Measurements from ENCODE around the gene PNP. TPM values are rescaled to one million over a fixed set of nuclear protein-coding genes. Genes with fewer than 3 reads are reported as not detected.

The PNP gene
- total and polyA plus RNA-seq, 2 of the 8 experiments (the other 6 are each of a cell fraction or from before 2014, with no cell fraction given): 108 to 130 TPM

DNA sequence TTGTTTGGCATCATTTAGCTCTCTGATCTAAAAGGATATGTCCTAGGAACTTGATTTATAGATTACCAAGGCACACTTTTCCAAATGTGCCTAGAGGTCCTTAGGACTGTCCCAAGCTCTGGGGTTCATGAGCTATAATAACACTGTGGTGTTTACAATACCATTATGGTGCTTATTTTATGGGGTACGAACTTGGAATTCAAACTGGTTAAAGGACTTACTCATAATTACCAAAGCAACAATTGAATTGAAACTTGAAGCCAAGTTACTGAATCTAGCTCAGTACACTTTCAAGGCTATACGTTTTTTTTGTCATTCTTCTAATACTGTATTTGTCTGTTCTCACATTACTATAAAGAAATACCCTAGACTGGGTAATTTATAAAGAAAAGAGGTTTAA is 46.3 kb upstream of the PNP start:
- no peaks in the 10 kb centered on the region for H3K27me3 ChIP-seq (replicated peaks in 1 of 4; ENCODE audit: control insufficient read depth in 3 of 4, extremely low read depth in 1 of 4, insufficient read depth in 3 of 4, low read length in 3 of 4)
- H3K27ac ChIP-seq (ENCODE audit: low read depth, low read length): no peak overlapping the region
- FAIRE-seq (no peak), DNase-seq (ENCODE audit: low read depth in 1 of 2, low spot score in 2 of 2) (no peak)
- peaks cover 0 to 5% (median 2%) of the 10 kb centered on the region in 4 experiments; a peak in 3 of 7 replicates for H3K4me1 ChIP-seq (replicated peaks in 1 of 4; ENCODE audit: control insufficient read depth in 3 of 4, insufficient read depth in 4 of 4, low read length in 3 of 4)
- POLR2A ChIA-PET (ENCODE audit: partially characterized antibody): interaction anchor here (0.9 to 2.6 kb wide), 6 partner anchors 10 to 80 kb away, joined by 3 to 12 read pairs (median 6); partner anchors contain the start of genes APEX1, KLHL33, OSGEP and PARP2
- H3K23ac ChIP-seq (ENCODE audit: insufficient read length): no peak overlapping the region
- H2BK20ac ChIP-seq (ENCODE audit: low read length): no peak overlapping the region
- H2BK120ac ChIP-seq (replicated peaks; ENCODE audit: low read depth, low read length): no peak overlapping the region
- H3K36me3 ChIP-seq (ENCODE audit: control insufficient read depth in 2 of 4, insufficient read depth in 4 of 4, low read length in 3 of 4): no peaks in the 10 kb centered on the region
- no peaks in the 10 kb centered on the region for H3K79me2 ChIP-seq (ENCODE audit: control insufficient read depth in 1 of 2, insufficient read depth in 2 of 2, low read length in 2 of 2)
- 78% methylated on average over 2 of the region's 2 CpGs; no CpG with 5 or more reads in 1 of the 2 experiments for WGBS, 2 experiments (ENCODE audit: extremely low coverage in 1 of 2, insufficient coverage in 1 of 2, insufficient read length in 1 of 2, insufficient replicate concordance in 2 of 2, low coverage in 1 of 2, low lambda C conversion rate in 2 of 2, missing lambda C conversion rate in 1 of 2)
- no peak overlapping the region for H3K4me2 ChIP-seq (ENCODE audit: insufficient read depth in 1 of 2, low read depth in 2 of 2, low read length in 2 of 2)
- H3K9me3 ChIP-seq (ENCODE audit: insufficient read depth in 2 of 2, low read depth in 1 of 2, low read length in 1 of 2): no peaks in the 10 kb centered on the region
- H2BK5ac ChIP-seq (ENCODE audit: low read depth, low read length): no peak overlapping the region
- no peaks in the 10 kb centered on the region for H3K79me1 ChIP-seq (ENCODE audit: low read depth, low read length)
- no peak overlapping the region for H4K8ac ChIP-seq (ENCODE audit: extremely low read depth, insufficient read depth, low read length)
- no peak overlapping the region for H3K14ac ChIP-seq (ENCODE audit: insufficient read length)
- H2BK15ac ChIP-seq (ENCODE audit: low read length): no peak overlapping the region
- no peak overlapping the region for H3K4ac ChIP-seq (replicated peaks; ENCODE audit: insufficient read length, low read depth, low read length)
- H3K56ac ChIP-seq (replicated peaks; ENCODE audit: insufficient read length, low read depth, low read length): no peak overlapping the region
- no peak overlapping the region for H4K91ac ChIP-seq (replicated peaks; ENCODE audit: insufficient read length, low read length)
- no peak overlapping the region for H2AFZ ChIP-seq (ENCODE audit: low read length)
- H2AK5ac ChIP-seq (ENCODE audit: low read depth, low read length): no peak overlapping the region
- no peak overlapping the region for H3K4me3 ChIP-seq (ENCODE audit: extremely low read depth in 1 of 4, insufficient read depth in 2 of 4, low read depth in 3 of 4, low read length in 4 of 4)
- H4K20me1 ChIP-seq (replicated peaks in 1 of 2; ENCODE audit: control insufficient read depth in 1 of 2, insufficient read depth in 2 of 2, low read length in 2 of 2): no peaks in the 10 kb centered on the region
- H3K9ac ChIP-seq (replicated peaks in 1 of 4; ENCODE audit: extremely low read depth in 1 of 4, low read depth in 3 of 4, low read length in 3 of 4): no peak overlapping the region
- CTCF ChIA-PET (ENCODE audit: partially characterized antibody): no interaction called here
- H2BK12ac ChIP-seq (ENCODE audit: low read depth, low read length): no peak overlapping the region
- no peak overlapping the region for H4K5ac ChIP-seq (ENCODE audit: insufficient read length, low read depth, low read length)
- no peak overlapping the region for H3K18ac ChIP-seq (ENCODE audit: extremely low read depth, low read length)
- H3K23me2 ChIP-seq (ENCODE audit: low read depth, low read length): peaks cover 2% of the 10 kb centered on the region; the same call in 1 of the 2 replicates
- TF ChIP-seq YY1 (IDR thresholded peaks at IDR 0.05; ENCODE audit: low read depth, low read length) (no peak), BRCA1 (IDR thresholded peaks at IDR 0.05; ENCODE audit: low read depth, low read length) (no peak), POLR2AphosphoS5 (IDR thresholded peaks at IDR 0.05; ENCODE audit: low read depth, low read length) (no peak), POLR2A (IDR thresholded peaks at IDR 0.05; ENCODE audit: control extremely low read depth in 1 of 2, low read depth in 2 of 2, low read length in 2 of 2) (no peak), RXRA (IDR thresholded peaks at IDR 0.05; ENCODE audit: insufficient read depth, low read depth, low read length) (no peak), CTBP2 (IDR thresholded peaks at IDR 0.05; ENCODE audit: borderline replicate concordance, insufficient read depth, insufficient read length, low read length) (no peak), ZNF274 (IDR thresholded peaks at IDR 0.05; ENCODE audit: borderline replicate concordance, extremely low read depth, low read length) (no peak), POU5F1 (IDR thresholded peaks at IDR 0.05; ENCODE audit: low read depth, low read length) (no peak)
- TF ChIP-seq, protein P1, sequence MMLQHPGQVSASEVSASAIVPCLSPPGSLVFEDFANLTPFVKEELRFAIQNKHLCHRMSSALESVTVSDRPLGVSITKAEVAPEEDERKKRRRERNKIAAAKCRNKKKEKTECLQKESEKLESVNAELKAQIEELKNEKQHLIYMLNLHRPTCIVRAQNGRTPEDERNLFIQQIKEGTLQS (IDR thresholded peaks at IDR 0.05; ENCODE audit: insufficient read depth, low read depth, low read length): no peak
- TF ChIP-seq, protein P2, sequence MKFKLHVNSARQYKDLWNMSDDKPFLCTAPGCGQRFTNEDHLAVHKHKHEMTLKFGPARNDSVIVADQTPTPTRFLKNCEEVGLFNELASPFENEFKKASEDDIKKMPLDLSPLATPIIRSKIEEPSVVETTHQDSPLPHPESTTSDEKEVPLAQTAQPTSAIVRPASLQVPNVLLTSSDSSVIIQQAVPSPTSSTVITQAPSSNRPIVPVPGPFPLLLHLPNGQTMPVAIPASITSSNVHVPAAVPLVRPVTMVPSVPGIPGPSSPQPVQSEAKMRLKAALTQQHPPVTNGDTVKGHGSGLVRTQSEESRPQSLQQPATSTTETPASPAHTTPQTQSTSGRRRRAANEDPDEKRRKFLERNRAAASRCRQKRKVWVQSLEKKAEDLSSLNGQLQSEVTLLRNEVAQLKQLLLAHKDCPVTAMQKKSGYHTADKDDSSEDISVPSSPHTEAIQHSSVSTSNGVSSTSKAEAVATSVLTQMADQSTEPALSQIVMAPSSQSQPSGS (IDR thresholded peaks at IDR 0.05; ENCODE audit: low read length): no peak
